ENCODE measurements around the gene FCHSD2. TPM values are rescaled to one million over a fixed set of nuclear protein-coding genes. Genes with fewer than 3 reads are reported as not detected.

FCHSD2 gene
- total RNA-seq, 4 donors from 2014 or later: 15.4 to 37.8 (median 31.9) TPM

DNA sequence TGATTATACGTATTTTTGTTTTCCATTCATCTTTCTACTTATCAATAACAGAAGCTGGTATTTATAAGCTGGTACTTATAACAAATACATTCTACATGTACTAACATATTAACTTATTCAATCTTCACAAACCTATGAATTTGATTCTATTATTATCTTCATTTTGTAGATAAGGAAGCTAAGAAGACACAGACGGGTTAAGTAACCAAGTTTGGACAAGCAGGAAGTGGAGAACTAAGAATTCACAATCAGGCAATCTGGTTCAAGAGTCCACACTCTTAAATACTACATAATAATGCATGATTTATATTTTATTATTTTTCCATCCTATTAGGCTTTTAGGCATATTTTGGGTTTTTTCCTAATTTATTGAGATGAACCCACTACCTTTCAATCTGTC lies 25.0 kb downstream of the FCHSD2 start:
- DNase-seq (ENCODE audit: low spot score): no peak
- TF ChIP-seq, protein P1, sequence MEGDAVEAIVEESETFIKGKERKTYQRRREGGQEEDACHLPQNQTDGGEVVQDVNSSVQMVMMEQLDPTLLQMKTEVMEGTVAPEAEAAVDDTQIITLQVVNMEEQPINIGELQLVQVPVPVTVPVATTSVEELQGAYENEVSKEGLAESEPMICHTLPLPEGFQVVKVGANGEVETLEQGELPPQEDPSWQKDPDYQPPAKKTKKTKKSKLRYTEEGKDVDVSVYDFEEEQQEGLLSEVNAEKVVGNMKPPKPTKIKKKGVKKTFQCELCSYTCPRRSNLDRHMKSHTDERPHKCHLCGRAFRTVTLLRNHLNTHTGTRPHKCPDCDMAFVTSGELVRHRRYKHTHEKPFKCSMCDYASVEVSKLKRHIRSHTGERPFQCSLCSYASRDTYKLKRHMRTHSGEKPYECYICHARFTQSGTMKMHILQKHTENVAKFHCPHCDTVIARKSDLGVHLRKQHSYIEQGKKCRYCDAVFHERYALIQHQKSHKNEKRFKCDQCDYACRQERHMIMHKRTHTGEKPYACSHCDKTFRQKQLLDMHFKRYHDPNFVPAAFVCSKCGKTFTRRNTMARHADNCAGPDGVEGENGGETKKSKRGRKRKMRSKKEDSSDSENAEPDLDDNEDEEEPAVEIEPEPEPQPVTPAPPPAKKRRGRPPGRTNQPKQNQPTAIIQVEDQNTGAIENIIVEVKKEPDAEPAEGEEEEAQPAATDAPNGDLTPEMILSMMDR (IDR thresholded peaks at IDR 0.05): no peak
- ATAC-seq (ENCODE audit: low FRiP score): no peak

DNA sequence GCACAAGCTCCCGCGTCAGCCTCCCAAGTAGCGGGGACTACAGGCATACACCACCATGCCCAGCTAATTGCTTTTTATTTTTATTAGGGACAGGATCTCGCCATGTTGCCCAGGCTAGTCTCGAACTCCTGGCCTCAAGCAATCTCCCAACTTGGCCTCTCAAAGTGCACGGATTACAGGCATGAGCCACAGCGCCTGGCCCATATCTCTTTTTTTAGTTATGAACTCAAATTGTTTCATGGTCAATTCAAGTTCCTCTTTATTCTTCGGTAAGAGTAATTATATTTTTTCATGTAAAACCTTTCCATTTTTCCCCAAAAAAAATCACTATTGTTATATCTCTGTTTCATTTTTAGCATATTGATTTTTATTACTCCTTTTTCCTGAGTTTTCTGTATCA lies 25.5 kb downstream of the FCHSD2 start:
- TF ChIP-seq, protein P1 (IDR thresholded peaks at IDR 0.05): no peak
- no peak for ATAC-seq (ENCODE audit: low FRiP score)
- no peak for DNase-seq (ENCODE audit: low spot score)

- TF ChIP-seq, protein P1 (IDR thresholded peaks at IDR 0.05): no peak
- DNase-seq (ENCODE audit: low spot score): no peak
- ATAC-seq (ENCODE audit: low FRiP score): no peak
Measured at GRCh38 chr11:73114835-73115220, 27.3 kb downstream of the FCHSD2 start.

DNA sequence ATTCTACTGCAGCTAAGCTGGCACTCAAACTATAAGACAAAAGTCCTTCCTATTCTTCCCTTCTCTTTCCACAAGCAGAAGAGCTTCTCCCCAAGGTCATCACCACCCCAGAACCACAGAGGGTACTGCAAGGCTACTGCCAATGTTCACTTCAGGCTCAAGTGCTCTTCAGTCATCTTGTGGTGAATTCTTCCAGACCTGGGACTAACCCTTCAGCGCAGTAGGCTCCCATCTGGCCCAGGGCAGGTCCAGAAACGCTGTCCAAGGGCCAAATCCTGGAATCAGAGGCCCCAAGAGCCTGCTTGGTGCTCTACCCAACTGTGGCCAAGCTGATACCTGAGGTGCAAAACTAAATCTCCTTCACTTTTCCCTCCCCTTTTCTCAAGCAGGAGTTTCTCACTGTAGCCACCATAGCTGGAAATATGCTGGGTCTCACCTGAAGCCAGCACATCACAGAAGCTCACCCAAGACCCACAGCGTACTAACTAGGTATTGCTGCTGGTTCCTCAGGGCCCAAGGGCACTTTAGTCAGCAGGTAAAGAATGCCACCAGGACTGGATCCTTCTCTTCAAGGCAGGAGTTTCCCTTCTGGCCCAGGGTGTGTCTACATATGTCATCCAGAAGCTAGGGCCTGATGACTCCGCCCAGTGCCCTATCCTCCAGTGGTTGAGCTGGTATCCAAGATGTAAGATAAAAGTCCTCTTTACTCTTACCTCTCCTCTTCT lies 27.8 kb downstream of the FCHSD2 start:
- TF ChIP-seq, protein P1 (IDR thresholded peaks at IDR 0.05): no peak
- no peak for ATAC-seq (ENCODE audit: low FRiP score)
- no peak for DNase-seq (ENCODE audit: low spot score)

DNA sequence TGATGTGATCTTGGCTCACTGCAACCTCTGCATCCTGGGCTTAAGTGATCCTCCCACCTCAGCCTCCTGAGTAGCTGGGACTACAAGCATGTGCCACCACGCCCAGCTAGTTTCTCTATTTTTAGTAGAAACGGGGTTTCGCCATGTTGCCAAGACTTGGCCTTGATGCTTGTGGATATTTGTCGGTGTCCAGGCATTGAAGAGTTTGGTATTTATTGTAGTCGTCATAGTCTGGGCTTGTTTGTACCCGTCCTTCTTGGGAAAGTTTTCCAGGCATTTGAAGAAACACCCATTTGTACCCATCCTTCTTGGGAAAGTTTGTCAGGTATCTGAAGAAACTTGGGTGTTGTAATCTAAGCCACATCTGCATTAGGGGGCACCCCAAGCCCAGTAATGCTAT lies 28.7 kb downstream of the FCHSD2 start:
- ATAC-seq (ENCODE audit: low FRiP score): no peak
- DNase-seq (ENCODE audit: low spot score): no peak
- TF ChIP-seq, protein P1 (IDR thresholded peaks at IDR 0.05): no peak

- no peak for ATAC-seq (ENCODE audit: low FRiP score)
- TF ChIP-seq, protein P1 (IDR thresholded peaks at IDR 0.05): no peak
Measured at GRCh38 chr11:73107597-73107996, 34.5 kb downstream of the FCHSD2 start.

DNA sequence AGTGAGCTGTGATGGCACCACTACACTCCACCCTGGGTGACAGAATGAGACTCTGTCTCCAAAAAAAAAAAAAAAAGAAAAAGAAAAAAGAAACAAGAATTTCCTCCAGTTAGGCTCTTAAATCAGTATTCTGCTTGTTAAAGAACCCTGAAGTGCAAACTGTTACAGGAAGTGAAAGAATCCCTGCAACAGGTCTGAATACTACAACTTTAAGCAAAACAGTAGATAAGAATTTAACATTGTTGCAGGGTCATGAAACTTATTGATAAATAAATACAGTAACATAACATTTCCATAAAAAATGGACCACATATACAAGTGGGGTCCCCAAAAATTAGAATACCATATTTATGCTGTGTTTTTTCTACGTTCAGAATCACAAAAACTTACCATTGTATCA lies 35.8 kb downstream of the FCHSD2 start:
- DNase-seq (ENCODE audit: low spot score): no peak
- TF ChIP-seq, protein P1 (IDR thresholded peaks at IDR 0.05): no peak

More at GRCh38 chr11:73107597-73107996, 34.5 kb downstream of the FCHSD2 start:
- DNase-seq (ENCODE audit: low spot score): no peak

More for the DNA sequence above, 35.8 kb downstream of the FCHSD2 start:
- no peak for ATAC-seq (ENCODE audit: low FRiP score)

Data from omental fat pad (tissue), 4 donors.